Measurements from ENCODE around the gene FPR3.
"Not testable (repeated sequence)": the region's sequence is repeated elsewhere in the genome, so short reads cannot be mapped to it uniquely, and the experiment has no call there.

Gene FPR3

DNA sequence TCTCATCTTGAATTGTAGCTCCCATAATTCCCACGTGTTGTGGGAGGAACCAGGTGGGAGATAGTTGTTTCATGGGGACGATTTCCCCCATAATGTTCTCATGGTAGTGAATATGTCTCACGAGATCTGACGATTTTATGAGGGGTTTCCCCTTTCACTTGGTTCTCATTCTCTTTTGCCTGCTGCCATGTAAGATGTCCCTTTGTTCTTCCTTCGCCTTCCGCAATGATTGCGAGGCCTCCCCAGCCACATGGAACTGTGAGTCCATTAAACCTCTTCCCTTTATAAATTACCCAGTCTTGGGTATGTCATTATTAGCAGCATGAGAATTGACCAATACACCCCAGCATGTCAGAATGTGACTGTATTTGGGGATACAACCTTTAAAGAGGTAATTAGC lies 39.4 kb upstream of the FPR3 start:
- TF ChIP-seq, protein P1, sequence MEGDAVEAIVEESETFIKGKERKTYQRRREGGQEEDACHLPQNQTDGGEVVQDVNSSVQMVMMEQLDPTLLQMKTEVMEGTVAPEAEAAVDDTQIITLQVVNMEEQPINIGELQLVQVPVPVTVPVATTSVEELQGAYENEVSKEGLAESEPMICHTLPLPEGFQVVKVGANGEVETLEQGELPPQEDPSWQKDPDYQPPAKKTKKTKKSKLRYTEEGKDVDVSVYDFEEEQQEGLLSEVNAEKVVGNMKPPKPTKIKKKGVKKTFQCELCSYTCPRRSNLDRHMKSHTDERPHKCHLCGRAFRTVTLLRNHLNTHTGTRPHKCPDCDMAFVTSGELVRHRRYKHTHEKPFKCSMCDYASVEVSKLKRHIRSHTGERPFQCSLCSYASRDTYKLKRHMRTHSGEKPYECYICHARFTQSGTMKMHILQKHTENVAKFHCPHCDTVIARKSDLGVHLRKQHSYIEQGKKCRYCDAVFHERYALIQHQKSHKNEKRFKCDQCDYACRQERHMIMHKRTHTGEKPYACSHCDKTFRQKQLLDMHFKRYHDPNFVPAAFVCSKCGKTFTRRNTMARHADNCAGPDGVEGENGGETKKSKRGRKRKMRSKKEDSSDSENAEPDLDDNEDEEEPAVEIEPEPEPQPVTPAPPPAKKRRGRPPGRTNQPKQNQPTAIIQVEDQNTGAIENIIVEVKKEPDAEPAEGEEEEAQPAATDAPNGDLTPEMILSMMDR (IDR thresholded peaks at IDR 0.05; ENCODE audit: insufficient read depth, missing control alignments), result no peak
- DNase-seq (ENCODE audit: insufficient read length, low spot score) (no peak), FAIRE-seq (no peak)

DNA sequence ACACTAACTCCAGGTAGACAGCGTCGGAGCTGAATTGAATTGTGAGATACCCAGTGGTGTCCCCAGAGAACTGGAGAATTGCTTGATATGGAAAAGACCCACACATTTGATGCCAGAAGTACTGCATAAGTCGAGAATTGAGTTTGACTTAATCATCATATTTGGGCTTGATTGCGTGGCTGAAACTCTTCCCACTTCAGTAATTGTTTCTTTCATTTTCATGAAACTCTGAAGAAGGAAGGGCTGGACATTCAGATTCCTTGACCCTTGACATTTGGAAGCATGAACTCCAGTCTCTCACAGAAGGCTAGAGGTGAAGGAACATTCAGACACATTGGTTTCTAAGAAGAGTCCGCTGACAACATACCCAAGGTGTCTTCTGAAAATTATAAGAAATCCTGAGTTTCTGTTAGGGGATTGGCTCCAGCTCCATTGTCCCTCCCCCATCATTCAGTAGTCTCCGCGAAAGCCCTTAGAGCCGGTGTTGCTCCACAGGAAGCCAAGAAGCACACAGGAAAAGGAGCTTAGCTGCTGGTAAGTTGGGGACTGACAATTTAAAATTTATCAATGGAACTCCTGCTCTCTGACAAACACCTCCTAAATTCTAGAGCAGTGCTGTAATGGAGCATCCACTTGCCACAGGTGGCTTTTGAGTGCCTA lies 34.1 kb upstream of the FPR3 start, which contains the start of gene FPR2:
Gene FPR2, plus strand, starts transcription at position 484 of the 660 bp plus-strand sequence. CDS start 7,479 bp downstream, outside the sequence.
- TF ChIP-seq, protein P1 (IDR thresholded peaks at IDR 0.05; ENCODE audit: insufficient read depth, missing control alignments), result no peak
- DNase-seq (ENCODE audit: insufficient read length, low spot score) (no peak), FAIRE-seq (no peak)

DNA sequence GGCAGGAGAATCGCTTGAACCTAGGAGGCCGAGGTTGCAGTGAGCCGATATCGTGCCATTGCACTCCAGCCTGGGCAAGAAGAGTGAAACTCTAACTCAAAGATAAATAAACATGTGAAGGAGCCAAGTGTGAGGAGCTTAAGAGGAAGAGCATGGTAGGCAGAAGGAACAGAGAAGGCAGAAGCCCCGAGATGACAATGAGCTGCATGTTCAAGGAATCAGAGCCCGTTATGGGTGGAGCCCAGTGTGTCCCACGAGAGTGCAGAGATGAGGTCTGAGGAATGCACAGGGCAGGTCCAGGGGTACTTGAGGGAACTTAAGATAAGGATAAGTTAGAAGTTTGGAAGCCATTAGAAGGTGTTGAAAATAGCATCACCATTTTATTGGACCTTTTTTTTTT lies 33.3 kb upstream of the FPR3 start:
- DNase-seq (ENCODE audit: insufficient read length, low spot score) (no peak), FAIRE-seq (no peak)
- TF ChIP-seq, protein P1 (IDR thresholded peaks at IDR 0.05; ENCODE audit: insufficient read depth, missing control alignments), result no peak

DNA sequence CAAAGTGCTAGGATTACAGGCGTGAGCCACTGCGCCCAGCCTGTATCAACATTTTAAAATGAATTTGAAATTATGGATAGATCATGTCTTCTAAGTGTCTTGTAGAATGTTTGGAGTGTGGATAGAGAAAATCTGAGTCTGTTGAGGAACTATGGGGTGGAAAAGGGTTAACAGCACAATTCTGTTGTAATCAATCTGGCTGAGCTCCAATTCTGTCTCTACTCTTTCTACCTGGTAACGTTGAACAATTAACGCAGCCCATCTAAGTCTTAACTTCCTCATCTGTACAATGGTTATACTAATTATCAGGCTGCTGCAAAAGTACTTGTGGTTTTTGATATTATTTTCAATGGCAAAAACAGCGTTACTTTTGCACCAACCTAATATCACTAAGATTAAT lies 29.9 kb upstream of the FPR3 start:
- FAIRE-seq (no peak), DNase-seq (ENCODE audit: insufficient read length, low spot score) (no peak)

DNA sequence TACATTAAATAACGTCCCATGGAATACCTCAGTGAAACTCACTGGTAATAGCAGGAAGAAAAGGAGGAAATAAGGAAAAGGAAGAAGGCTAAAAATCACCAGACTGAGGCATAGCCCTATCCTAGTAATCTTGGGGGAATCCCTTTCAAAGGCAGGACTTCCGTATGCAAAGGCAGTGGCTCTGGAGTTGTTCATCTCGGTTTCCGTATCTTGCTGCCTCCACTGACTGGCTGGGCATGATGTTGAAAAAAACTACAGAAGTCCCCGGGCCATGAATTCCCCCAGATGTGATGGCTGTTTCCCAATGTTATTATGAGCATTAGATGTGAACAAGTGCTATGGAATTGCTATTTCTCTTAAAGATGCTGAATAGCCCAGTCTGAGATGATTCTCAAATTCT lies 28.5 kb upstream of the FPR3 start:
- DNase-seq (ENCODE audit: insufficient read length, low spot score) (no peak), FAIRE-seq (no peak)
- TF ChIP-seq, protein P1 (IDR thresholded peaks at IDR 0.05; ENCODE audit: insufficient read depth, missing control alignments), result no peak

More for the DNA sequence above, 29.9 kb upstream of the FPR3 start:
- TF ChIP-seq, protein P1 (IDR thresholded peaks at IDR 0.05; ENCODE audit: insufficient read depth, missing control alignments), result no peak

DNA sequence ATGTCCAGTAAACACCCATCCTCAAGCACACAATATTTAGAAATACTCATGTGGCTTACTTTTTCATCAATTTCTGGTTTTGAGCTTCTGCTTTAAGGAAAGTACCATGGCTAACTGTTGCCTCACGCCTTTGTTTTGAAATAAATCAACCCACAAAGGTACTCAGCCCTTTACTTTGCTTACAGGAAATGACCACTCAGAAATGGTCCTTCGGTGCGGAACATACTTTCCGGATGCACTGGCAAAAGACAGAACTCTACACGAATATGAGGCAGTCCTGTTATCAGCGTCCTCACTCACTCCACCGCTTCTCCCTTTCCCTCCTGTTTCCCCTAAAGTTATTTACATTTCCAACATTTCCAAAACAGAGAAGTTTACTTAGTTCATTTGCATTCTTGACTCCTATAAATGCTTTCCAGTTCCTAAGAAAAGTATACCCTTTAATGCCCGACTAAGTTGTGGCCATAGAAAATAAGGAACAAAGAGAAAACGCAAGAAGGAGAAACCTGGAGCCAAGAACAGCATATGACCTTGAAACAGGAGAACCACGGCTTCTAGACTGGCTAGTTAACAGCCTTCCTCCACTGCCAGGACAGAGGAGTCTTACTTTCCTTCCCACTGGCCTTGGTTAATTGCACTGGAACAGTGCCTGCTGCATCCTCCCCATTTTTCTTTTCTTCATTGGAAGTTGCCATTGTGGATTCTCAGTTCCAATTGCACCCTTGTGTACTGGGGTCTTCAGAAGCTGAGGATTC lies 23.4 kb upstream of the FPR3 start:
- DNase-seq (ENCODE audit: insufficient read length, low spot score) (no peak), FAIRE-seq (no peak)
- TF ChIP-seq, protein P1 (IDR thresholded peaks at IDR 0.05; ENCODE audit: insufficient read depth, missing control alignments), result no peak

DNA sequence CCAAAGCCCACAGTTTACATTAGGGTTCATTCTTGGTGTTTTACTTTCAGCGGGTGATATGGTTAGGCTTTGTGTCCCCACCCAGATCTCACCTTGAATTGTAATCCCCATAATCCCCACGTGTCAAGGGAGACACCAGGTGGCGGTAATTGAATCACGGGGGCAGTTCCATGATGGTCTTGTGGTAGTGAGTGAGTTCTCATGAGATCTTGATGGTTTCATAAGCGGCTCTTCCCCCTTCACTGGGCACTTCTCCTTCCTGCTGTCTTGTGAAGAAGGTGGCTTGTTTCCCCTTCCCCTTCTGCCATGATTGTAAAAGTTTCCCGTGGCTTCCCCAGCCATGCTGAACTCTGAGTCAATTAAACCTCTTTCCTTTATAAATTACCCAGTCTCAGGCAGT lies 22.0 kb upstream of the FPR3 start:
- no peak for DNase-seq (ENCODE audit: insufficient read length, low spot score)

DNA sequence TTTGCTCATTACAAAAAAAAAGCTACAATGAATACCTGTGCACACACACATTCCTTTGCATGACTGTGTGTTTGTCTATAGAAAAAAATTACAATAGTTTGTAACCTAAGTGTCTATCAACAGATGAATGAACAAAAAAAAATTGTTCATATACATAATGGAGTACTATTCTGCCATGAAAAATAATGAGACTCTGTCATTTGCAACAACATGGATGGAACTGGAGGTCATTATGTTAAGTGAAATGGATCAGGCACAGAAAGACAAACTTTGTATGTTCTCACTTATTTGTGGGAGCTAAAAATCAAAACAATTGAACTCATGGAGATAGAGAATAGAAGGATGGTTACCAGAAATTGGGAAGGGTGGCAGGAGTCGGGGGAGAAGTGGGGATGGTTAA lies 18.4 kb upstream of the FPR3 start:
- not testable (repeated sequence) for FAIRE-seq; DNase-seq (ENCODE audit: insufficient read length, low spot score)

More for the DNA sequence above, 22.0 kb upstream of the FPR3 start:
- no peak for FAIRE-seq
- TF ChIP-seq, protein P1 (IDR thresholded peaks at IDR 0.05; ENCODE audit: insufficient read depth, missing control alignments), result no peak
